Measurements from ENCODE around the gene OR13J1. TPM values are rescaled to one million over a fixed set of nuclear protein-coding genes. Genes with fewer than 3 reads are reported as not detected.
A peak's percentile ranks its signal among the peaks of the same experiment; 100 is the strongest.

Gene OR13J1
- total RNA-seq, 2 experiments from 2014 or later: not detected

DNA sequence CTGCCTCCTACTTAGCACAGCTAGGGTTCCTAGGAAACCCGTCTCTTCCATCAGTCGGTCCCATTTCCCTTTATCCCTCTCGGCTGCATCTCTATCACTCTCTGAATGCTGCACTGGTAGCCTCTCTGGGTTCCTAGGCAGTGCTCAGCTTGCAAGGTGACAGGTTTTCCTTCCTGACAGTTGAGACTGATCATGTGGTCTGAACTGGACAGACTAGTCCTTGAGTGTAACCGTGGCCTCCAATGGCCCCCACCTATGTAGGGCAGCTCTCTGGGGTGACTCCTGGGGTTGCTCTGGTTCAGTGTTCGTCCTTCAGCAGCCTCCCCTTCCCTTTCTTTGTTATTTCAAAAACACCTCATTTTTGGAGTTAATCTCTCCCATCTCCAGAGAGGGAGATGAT, 37.4 kb downstream of the OR13J1 start:
- Mint-ChIP-seq H3K36me3 (no peaks in the 10 kb centered on the region), H3K4me3 (no peak overlapping the region), H3K27me3 (no peaks in the 10 kb centered on the region), H3K9me3 (ENCODE audit: low read depth) (no peaks in the 10 kb centered on the region), H3K27ac (no peak overlapping the region), H3K4me1 (peaks cover 17% of the 10 kb centered on the region)
- DNase-seq (no peak), ATAC-seq (no peak)
- CTCF ChIA-PET: interaction anchor here (1.2 to 2.0 kb wide), 3 partner anchors 19 to 49 kb away, joined by 3 to 7 read pairs (median 5); no protein-coding TSS in a partner anchor

DNA sequence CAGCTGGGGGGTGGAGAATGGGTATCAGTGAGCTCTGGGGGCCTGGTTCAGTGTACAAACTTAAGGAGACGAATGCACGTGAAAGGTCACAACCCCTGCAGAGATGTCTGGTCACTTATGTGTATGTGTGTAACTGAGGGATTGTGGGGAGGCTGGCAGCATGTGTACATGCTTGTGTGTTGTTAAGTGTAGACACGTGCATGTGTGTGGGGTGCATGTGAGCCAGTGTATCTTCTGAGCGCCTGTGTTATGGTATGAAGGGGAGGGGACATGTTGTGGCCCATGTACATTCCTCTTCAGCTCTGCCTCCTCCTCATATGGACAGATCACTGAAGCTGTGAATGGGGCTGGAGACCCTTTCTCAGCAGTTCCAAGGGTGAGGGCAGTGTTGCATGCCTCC, 39.2 kb downstream of the OR13J1 start:
- Mint-ChIP-seq H3K9me3 (ENCODE audit: low read depth) (no peaks in the 10 kb centered on the region), H3K4me1 (peaks cover 22% of the 10 kb centered on the region), H3K36me3 (no peaks in the 10 kb centered on the region), H3K27me3 (peaks cover 4% of the 10 kb centered on the region), H3K4me3 (no peak overlapping the region), H3K27ac (no peak overlapping the region)
- ATAC-seq: no peak
- no peak for DNase-seq
- CTCF ChIA-PET: interaction anchor here (1.2 kb wide), 1 partner anchor 9 kb away, joined by 5 read pairs; no protein-coding TSS in a partner anchor

DNA sequence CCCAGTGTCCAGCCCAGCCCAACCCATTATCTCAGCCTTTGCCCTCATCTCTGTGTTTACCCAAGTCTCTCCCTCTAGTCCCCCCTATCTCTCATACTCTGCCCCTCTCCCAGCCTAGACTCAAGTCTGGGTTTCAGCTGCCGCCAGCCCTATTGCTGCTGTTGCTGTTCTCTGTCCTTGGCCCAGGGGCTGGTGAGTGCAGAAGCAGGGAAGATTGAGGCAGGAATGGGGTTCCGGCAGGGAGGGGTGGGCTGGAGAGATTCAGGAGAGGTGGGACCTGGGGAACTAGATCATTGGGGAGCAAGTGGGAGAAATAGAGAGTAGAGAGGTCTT, 40.5 kb downstream of the OR13J1 start:
- peaks cover 24% of the 10 kb centered on the region for H3K4me1 Mint-ChIP-seq
- peaks cover 4% of the 10 kb centered on the region for H3K27me3 Mint-ChIP-seq
- ATAC-seq (no peak), DNase-seq (no peak)
- peak overlapping the region; percentile 65 for H3K4me3 Mint-ChIP-seq
- no peaks in the 10 kb centered on the region for H3K9me3 Mint-ChIP-seq (ENCODE audit: low read depth)
- peak overlapping the region; percentile 69 for H3K27ac Mint-ChIP-seq
- CTCF ChIA-PET: interaction anchor here (1.4 to 5.9 kb wide), 4 partner anchors 38 to 53 kb away, joined by 3 to 74 read pairs (median 4); partner anchors contain the start of gene NPR2
- no peaks in the 10 kb centered on the region for H3K36me3 Mint-ChIP-seq

DNA sequence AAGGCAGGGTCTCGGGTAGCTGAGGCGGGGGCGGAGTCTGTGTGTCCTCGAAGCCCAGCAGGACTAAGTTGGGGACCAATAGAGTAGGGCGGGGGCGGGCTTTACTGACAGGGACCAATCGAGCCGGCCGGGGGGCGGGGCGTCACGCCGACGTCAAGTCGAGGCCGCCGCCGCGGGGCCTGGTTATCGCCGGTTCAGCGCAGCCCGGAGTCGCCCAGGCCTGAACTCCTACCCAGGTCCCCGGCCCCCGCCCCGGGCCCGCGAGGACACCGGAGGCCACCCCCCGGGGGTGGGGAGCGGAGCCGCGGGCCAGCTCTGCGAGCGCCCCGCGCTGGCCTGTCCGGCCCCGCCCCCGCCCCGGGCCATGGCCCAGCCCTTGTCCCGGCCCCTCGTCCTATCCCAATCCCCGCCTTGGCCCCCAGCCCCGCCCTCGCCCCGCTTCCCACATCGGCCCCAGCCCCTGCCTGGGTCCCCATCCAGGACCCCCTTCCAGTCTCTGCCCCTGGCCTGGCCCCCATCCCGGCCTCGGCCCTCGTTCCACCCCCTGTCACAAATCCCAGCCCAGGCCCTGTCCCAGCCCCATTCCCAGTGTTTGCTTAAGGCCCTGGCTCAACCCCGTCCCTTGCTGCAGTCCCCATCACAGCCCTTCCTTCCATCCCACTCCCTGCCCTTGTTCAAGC, 41.0 kb downstream of the OR13J1 start, which contains the start of gene TMEM8B:
Gene TMEM8B (plus strand): TSS at position 145 of the 680 bp plus-strand sequence. CDS start 220 bp downstream, at position 365.
- Mint-ChIP-seq H3K4me1 (peaks cover 19% of the 10 kb centered on the region), H3K27ac (peak within 1 kb of the TSS; percentile 85), H3K4me3 (peak within 1 kb of the TSS; percentile 87), H3K36me3 (no peaks in the 10 kb centered on the region), H3K9me3 (ENCODE audit: low read depth) (no peaks in the 10 kb centered on the region), H3K27me3 (peaks cover 4% of the 10 kb centered on the region)
- CTCF ChIA-PET: interaction anchor here (0.7 to 5.9 kb wide), 6 partner anchors 23 to 1279 kb away, joined by 3 to 74 read pairs (median 4); partner anchors contain the start of gene NPR2
- peak; percentile 96 for DNase-seq
- ATAC-seq: peak; percentile 95

DNA sequence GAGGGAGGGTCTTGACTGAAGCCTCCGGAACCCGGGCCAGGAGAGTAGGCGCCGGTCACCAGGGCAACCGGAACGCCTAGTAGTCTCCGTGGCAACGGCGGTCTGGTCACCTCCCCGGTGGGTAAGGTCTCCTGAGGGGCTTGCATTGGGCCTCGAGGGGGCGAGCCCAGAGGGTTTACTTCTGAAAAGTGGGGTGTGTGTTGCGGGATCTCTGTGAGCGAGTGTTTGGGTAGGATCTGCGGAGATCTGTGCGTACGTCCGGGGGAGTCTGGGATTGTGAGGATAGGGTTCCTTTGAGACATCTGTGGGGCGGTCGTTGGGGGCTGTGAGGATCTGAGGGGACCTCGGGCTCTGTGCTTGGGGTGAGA, 41.5 kb downstream of the OR13J1 start, which contains the start of gene FAM221B:
Gene FAM221B (minus strand): TSS at position 17 of the 368 bp plus-strand sequence. CDS start 2,571 bp downstream, outside the sequence.
- peaks cover 4% of the 10 kb centered on the region for H3K27me3 Mint-ChIP-seq
- H3K36me3 Mint-ChIP-seq: no peaks in the 10 kb centered on the region
- peak; percentile 57 for DNase-seq
- no peaks in the 10 kb centered on the region for H3K9me3 Mint-ChIP-seq (ENCODE audit: low read depth)
- no peak for ATAC-seq
- peak within 1 kb of the TSS; percentile 85 for H3K27ac Mint-ChIP-seq
- peaks cover 19% of the 10 kb centered on the region for H3K4me1 Mint-ChIP-seq
- H3K4me3 Mint-ChIP-seq: peak within 1 kb of the TSS; percentile 87
- CTCF ChIA-PET: interaction anchor here (0.7 to 5.9 kb wide), 6 partner anchors 23 to 1278 kb away, joined by 3 to 74 read pairs (median 4); partner anchors contain the start of gene NPR2

DNA sequence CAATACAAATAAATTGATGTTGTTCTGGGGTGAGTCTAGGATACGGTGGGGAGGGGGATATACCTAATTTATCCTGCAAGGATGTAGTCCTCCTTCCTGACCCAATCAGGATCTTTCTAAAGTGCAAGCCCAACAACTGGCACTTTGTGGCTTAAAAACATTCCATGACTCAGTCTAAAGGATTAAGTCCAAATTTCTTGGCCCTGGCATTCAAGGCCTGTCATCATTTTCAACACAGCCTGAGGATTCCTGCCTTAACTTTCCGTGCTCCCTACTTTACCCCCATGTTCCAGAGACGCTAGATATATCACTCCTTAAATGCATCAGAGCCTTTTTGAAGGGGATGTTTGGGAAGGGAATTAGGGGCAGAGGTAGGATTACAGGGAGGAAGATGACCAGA, 42.7 kb downstream of the OR13J1 start:
- H3K27ac Mint-ChIP-seq: no peak overlapping the region
- ATAC-seq (no peak), DNase-seq (no peak)
- no peak overlapping the region for H3K4me3 Mint-ChIP-seq
- H3K27me3 Mint-ChIP-seq: peaks cover 4% of the 10 kb centered on the region
- H3K4me1 Mint-ChIP-seq: peaks cover 19% of the 10 kb centered on the region
- H3K9me3 Mint-ChIP-seq (ENCODE audit: low read depth): no peaks in the 10 kb centered on the region
- CTCF ChIA-PET: interaction anchor here (1.6 to 5.9 kb wide), 7 partner anchors 8 to 78 kb away, joined by 5 to 74 read pairs (median 9); no protein-coding TSS in a partner anchor
- H3K36me3 Mint-ChIP-seq: no peaks in the 10 kb centered on the region

DNA sequence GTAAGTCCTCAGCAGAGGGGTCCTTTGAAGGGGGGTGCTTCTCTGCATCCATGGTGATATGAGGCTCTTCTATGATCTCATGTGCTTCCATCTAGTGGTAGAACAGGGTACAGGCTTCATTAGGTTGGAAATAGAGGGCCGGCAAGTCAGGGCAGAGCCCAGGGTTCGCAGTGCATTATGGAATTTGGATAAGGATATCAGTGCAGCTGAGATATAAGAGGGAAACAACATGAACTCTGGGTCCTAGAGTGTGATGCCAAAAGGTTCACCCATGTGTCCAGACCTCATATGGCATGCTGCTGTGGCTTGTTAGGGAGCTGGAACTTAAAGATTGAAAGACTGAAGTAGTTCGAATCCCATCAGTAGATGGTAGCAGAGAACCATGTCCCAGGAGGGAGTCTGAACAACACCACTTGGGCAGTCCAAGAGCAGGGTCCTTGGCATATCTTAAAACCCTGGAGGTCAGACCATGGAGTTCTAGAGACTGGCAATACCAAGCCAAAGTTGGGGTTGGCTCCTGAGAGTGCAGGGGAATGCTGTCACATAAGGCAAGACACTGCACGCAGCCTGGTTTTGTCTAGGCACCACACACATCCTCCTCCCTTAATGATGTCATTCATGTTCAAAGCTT, 44.0 kb downstream of the OR13J1 start:
- Mint-ChIP-seq H3K4me3 (no peak overlapping the region), H3K4me1 (peaks cover 19% of the 10 kb centered on the region), H3K36me3 (no peaks in the 10 kb centered on the region), H3K27ac (no peak overlapping the region), H3K27me3 (peaks cover 4% of the 10 kb centered on the region), H3K9me3 (ENCODE audit: low read depth) (no peaks in the 10 kb centered on the region)
- CTCF ChIA-PET: interaction anchor here (0.7 to 5.9 kb wide), 37 partner anchors 9 to 222 kb away, joined by 3 to 74 read pairs (median 5); partner anchors contain the start of genes HINT2 and SPAG8
- DNase-seq: peak; percentile 53
- ATAC-seq: peak; percentile 26

DNA sequence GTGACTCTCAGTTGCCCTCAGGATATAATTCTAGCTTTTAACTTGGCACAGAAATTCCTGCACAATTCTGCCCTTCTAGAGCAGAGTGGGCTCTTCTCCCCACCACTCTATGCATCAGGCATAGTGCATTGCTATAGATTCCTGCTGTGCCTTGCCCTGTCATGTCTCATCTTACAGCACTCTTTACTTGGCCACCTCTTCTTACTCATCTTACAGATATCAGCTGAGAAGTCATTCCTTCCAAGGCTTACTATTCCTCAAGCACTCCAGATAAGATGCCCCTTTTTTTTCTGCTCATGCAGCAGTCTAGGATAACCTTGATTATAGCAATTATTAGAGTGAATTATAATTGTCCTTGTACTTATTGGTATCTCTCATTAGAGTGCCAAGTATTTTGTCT, 47.3 kb downstream of the OR13J1 start:
- Mint-ChIP-seq H3K4me1 (peaks cover 8% of the 10 kb centered on the region), H3K27ac (no peak overlapping the region), H3K27me3 (peaks cover 4% of the 10 kb centered on the region), H3K36me3 (no peaks in the 10 kb centered on the region), H3K4me3 (no peak overlapping the region), H3K9me3 (ENCODE audit: low read depth) (no peaks in the 10 kb centered on the region)
- no peak for ATAC-seq
- CTCF ChIA-PET: interaction anchor here (0.9 to 2.4 kb wide), 3 partner anchors 10 to 59 kb away, joined by 3 to 13 read pairs (median 8); partner anchors contain the start of gene SPAG8
- DNase-seq: no peak

DNA sequence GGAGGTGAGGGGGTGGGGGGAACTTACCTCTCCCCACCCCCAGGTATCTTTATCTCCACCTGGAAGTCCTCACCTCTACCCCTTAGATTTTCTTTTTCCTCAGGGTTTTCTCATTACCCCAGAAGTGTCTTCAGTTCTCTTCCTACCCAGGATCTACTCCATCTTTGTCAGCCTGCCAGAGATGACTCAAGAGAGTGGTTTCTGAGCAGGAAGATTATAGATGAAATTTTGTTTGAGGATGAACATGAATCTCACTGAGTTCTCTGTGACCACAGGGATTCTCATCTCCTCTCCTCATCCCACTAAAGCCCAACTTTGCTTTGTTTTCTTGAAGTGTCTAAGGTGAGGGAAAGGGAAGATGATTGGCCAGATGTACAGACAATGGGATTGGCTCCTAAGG, 50.1 kb downstream of the OR13J1 start:
- Mint-ChIP-seq H3K9me3 (ENCODE audit: low read depth) (no peaks in the 10 kb centered on the region), H3K27ac (no peak overlapping the region), H3K4me3 (no peak overlapping the region), H3K36me3 (no peaks in the 10 kb centered on the region), H3K27me3 (no peaks in the 10 kb centered on the region), H3K4me1 (peaks cover 7% of the 10 kb centered on the region)
- no peak for DNase-seq
- CTCF ChIA-PET: no interaction called here
- ATAC-seq: no peak

Other genes with a start within 250 kb of the OR13J1 start
- 100 to 1,000 TPM; 144 to 155 TPM for gene SIT1, start 219.5 kb downstream of the OR13J1 start, total RNA-seq
- gene RMRP, start 212.4 kb downstream of the OR13J1 start, total RNA-seq: over 10,000 TPM in 1 of 2 experiments, 1,000 to 10,000 TPM in 1; 6,751 to 13,083 TPM
- 10 to 100 TPM; 28.7 to 29.4 TPM for gene CCDC107, start 212.1 kb downstream of the OR13J1 start, total RNA-seq
- 10 to 100 TPM; 14.5 to 21.1 TPM for gene ARHGEF39, start 205.2 kb downstream of the OR13J1 start, total RNA-seq
- gene CA9, start 196.5 kb downstream of the OR13J1 start, total RNA-seq: under 1 TPM; 0.21 to 0.85 TPM
- gene TPM2, start 180.5 kb downstream of the OR13J1 start, total RNA-seq: 10 to 100 TPM in 1 of 2 experiments, 1 to 10 TPM in 1; 6.1 to 12.1 TPM
- 100 to 1,000 TPM; 372 to 374 TPM for gene TLN1, start 138.2 kb downstream of the OR13J1 start, total RNA-seq
- 10 to 100 TPM; 20.5 to 24.7 TPM for gene CREB3, start 137.7 kb downstream of the OR13J1 start, total RNA-seq
- gene GBA2, start 121.2 kb downstream of the OR13J1 start, total RNA-seq: 10 to 100 TPM; 57.7 to 58.8 TPM
- gene RGP1, start 121.1 kb downstream of the OR13J1 start, total RNA-seq: 10 to 100 TPM; 21.0 to 23.6 TPM
- gene MSMP, start 116.1 kb downstream of the OR13J1 start, total RNA-seq: not detected
- 10 to 100 TPM; 12.4 to 13.4 TPM for gene NPR2, start 78.8 kb downstream of the OR13J1 start, total RNA-seq
- gene SPAG8, start 58.1 kb downstream of the OR13J1 start, total RNA-seq: 1 to 10 TPM; 1.2 to 1.4 TPM
- gene HINT2, start 55.4 kb downstream of the OR13J1 start, total RNA-seq: 10 to 100 TPM; 68.9 to 73.5 TPM
- gene FAM221B, start 41.7 kb downstream of the OR13J1 start, total RNA-seq: not detected
- 1 to 10 TPM; 1.2 to 3.5 TPM for gene TMEM8B, start 41.2 kb downstream of the OR13J1 start, total RNA-seq
- gene HRCT1, start 35.8 kb upstream of the OR13J1 start, total RNA-seq: not detected
- gene SPAAR, start 39.1 kb upstream of the OR13J1 start, total RNA-seq: not detected
- not detected for gene OR2S2, start 87.8 kb upstream of the OR13J1 start, total RNA-seq
- 1 to 10 TPM; 6.1 to 8.1 TPM for gene RECK, start 166.5 kb upstream of the OR13J1 start, total RNA-seq

Data from activated CD8-positive, alpha-beta memory T cell treated with anti-CD3 and anti-CD28 coated beads, Interleukin-2, amount 10 ng/mL, durations not matched to agents 7 days and 5 days (primary cell).